Suprapubic skin (tissue), 4 donors: ENCODE measurements around the gene VAMP5. TPM values are rescaled to one million over a fixed set of nuclear protein-coding genes. Genes with fewer than 3 reads are reported as not detected.
"Not testable (repeated sequence)": the region's sequence is repeated elsewhere in the genome, so short reads cannot be mapped to it uniquely, and the experiment has no call there.

Experiments used
- DNase-seq, 2 donors: peaks; one replicate each; pipeline ENCODE4 v3.0.0-alpha.2; 2019; ENCODE audit warnings: low spot score in 2 of 2
- H3K27ac ChIP-seq: fragments of 200-600 bp; sonication (generic); one replicate; pipeline ENCODE4 v1.5.1; 2019
- H3K27me3 ChIP-seq: fragments of 200-600 bp; sonication (generic); one replicate; pipeline ENCODE4 v1.5.1; 2019
- H3K36me3 ChIP-seq: fragments of 200-600 bp; sonication (generic); one replicate; pipeline ENCODE4 v1.5.1; 2019
- H3K4me1 ChIP-seq: fragments of 200-600 bp; sonication (generic); one replicate; pipeline ENCODE4 v1.5.1; 2019
- H3K4me3 ChIP-seq: fragments of 200-600 bp; sonication (generic); one replicate; pipeline ENCODE4 v1.5.1; 2019; ENCODE audit warnings: mild to moderate bottlenecking
- H3K9me3 ChIP-seq: fragments of 200-600 bp; sonication (generic); one replicate; pipeline ENCODE4 v1.5.1; 2019
- CTCF ChIP-seq, 2 donors: fragments of 200-600 bp in 1 of 2; fragments of 450-650 bp in 1 of 2; sonication (generic) in 1 of 2; IDR thresholded peaks; one replicate each; pipeline ENCODE4 v1.5.1; 2016 to 2019; ENCODE audit warnings: antibody characterized with exemption in 2 of 2, mild to moderate bottlenecking in 1 of 2, moderate library complexity in 1 of 2
- EP300 ChIP-seq: sonication (generic); formaldehyde crosslinking; IDR thresholded peaks from one replicate; pipeline ENCODE4 v1.6.1; 2017; ENCODE audit warnings: antibody characterized with exemption
- POLR2A ChIP-seq, 2 donors: fragments of 450-650 bp; IDR thresholded peaks; one replicate each; pipeline ENCODE4 v1.6.1; 2017; ENCODE audit warnings: antibody characterized with exemption in 2 of 2, mild to moderate bottlenecking in 2 of 2, moderate library complexity in 2 of 2
- POLR2AphosphoS5 ChIP-seq, 3 donors: sonication (generic); formaldehyde crosslinking; IDR thresholded peaks; one replicate each; pipeline ENCODE4 v1.6.1; 2017; ENCODE audit warnings: antibody characterized with exemption in 3 of 3
- WGBS: methylation state at CpG from one replicate; pipeline ENCODE4 v1.1.5; 2018; 5-methylcytosine and 5-hydroxymethylcytosine counted together
- total RNA-seq, 4 donors: library from RNA; depleted of rRNA; stranded (reverse); fragments of >200 nt; gene quantifications; one replicate each; pipeline ENCODE4 v1.1.0, GENCODE V29; 2016

The VAMP5 gene
- total RNA-seq, 4 donors from 2014 or later, result 7.9 to 24.1 (median 14.0) TPM

- DNase-seq, result no peak
- H3K4me1 ChIP-seq, result peaks cover 78% of the 10 kb centered on the region
- no peak for TF ChIP-seq CTCF (IDR thresholded peaks at IDR 0.05)
- no peak for TF ChIP-seq EP300
- TF ChIP-seq POLR2A (IDR thresholded peaks at IDR 0.05), result no peak
- no peak for TF ChIP-seq POLR2AphosphoS5 (IDR thresholded peaks at IDR 0.05)
- H3K27me3 ChIP-seq, result no peaks in the 10 kb centered on the region
- WGBS, result 67% methylated on average over 4 of the region's 4 CpGs
- no peak overlapping the region for H3K4me3 ChIP-seq
- H3K9me3 ChIP-seq, result no peaks in the 10 kb centered on the region
- H3K36me3 ChIP-seq, result no peaks in the 10 kb centered on the region
- peak overlapping the region; percentile 84 for H3K27ac ChIP-seq
Measured at GRCh38 chr2:85589181-85589580, 5.0 kb downstream of the VAMP5 start.

- Histone ChIP-seq H3K4me3 (no peak overlapping the region), H3K36me3 (no peaks in the 10 kb centered on the region), H3K27ac (peak overlapping the region; percentile 84), H3K4me1 (peaks cover 77% of the 10 kb centered on the region), H3K27me3 (no peaks in the 10 kb centered on the region), H3K9me3 (no peaks in the 10 kb centered on the region)
- TF ChIP-seq POLR2AphosphoS5 (IDR thresholded peaks at IDR 0.05), result peak in 1 of 3 donors; percentile 15
- no peak for TF ChIP-seq CTCF (IDR thresholded peaks at IDR 0.05)
- DNase-seq, result no peak
- WGBS, result 54% methylated on average over 7 of the region's 7 CpGs
Measured at GRCh38 chr2:85589982-85590791, 6.0 kb downstream of the VAMP5 start.

- DNase-seq, result no peak
- no peak for TF ChIP-seq POLR2AphosphoS5 (IDR thresholded peaks at IDR 0.05)
- TF ChIP-seq CTCF (IDR thresholded peaks at IDR 0.05), result no peak
- TF ChIP-seq POLR2A (IDR thresholded peaks at IDR 0.05), result no peak
- no peak for TF ChIP-seq EP300
- H3K27ac ChIP-seq, result peak overlapping the region; percentile 84
- H3K4me1 ChIP-seq, result peaks cover 70% of the 10 kb centered on the region
- no peaks in the 10 kb centered on the region for H3K36me3 ChIP-seq
- no peaks in the 10 kb centered on the region for H3K27me3 ChIP-seq
- H3K9me3 ChIP-seq, result no peaks in the 10 kb centered on the region
- WGBS, result 86% methylated on average over 2 of the region's 2 CpGs
- H3K4me3 ChIP-seq, result no peak overlapping the region
Measured at GRCh38 chr2:85590950-85591349, 6.7 kb downstream of the VAMP5 start.

GRCh38 chr2:85591563-85591962, 7.3 kb downstream of the VAMP5 start:
- Histone ChIP-seq H3K27ac (peak overlapping the region; percentile 84), H3K4me3 (no peak overlapping the region), H3K36me3 (no peaks in the 10 kb centered on the region), H3K27me3 (no peaks in the 10 kb centered on the region), H3K4me1 (peaks cover 70% of the 10 kb centered on the region), H3K9me3 (no peaks in the 10 kb centered on the region)
- 85% methylated on average over 11 of the region's 12 CpGs for WGBS
- no peak for DNase-seq
- TF ChIP-seq POLR2AphosphoS5 (IDR thresholded peaks at IDR 0.05) (no peak), CTCF (IDR thresholded peaks at IDR 0.05) (no peak), EP300 (no peak), POLR2A (IDR thresholded peaks at IDR 0.05) (no peak)

GRCh38 chr2:85592299-85592698, 8.1 kb downstream of the VAMP5 start:
- not testable (repeated sequence) for H3K9me3 ChIP-seq, H3K36me3 ChIP-seq, H3K27me3 ChIP-seq, DNase-seq, H3K4me3 ChIP-seq
- 86% methylated on average over 9 of the region's 9 CpGs for WGBS
- H3K4me1 ChIP-seq, result peaks cover 71% of the 10 kb centered on the region
- peak overlapping the region; percentile 84 for H3K27ac ChIP-seq
